PC-9 (cell line): ENCODE measurements around the gene PRR5. TPM values are rescaled to one million over a fixed set of nuclear protein-coding genes. Genes with fewer than 3 reads are reported as not detected.
A peak's percentile ranks its signal among the peaks of the same experiment; 100 is the strongest.

ENCODE experiments used
- BruUV-seq: library from RNA; stranded (reverse); fragments of 400-500 nt; replicated peaks from 2 replicates; lab custom pipeline; 2021; lab: Mats Ljungman, UMichigan
- CTCF ChIA-PET: fragments of 300-600 bp; sonication (Branson Sonifier 250); formaldehyde crosslinking; loops from one replicate; lab custom pipeline; 2022; ENCODE audit warnings: antibody characterized with exemption; lab: Charles Lee
- POLR2A ChIA-PET: fragments of 300-600 bp; sonication (Branson Sonifier 250); formaldehyde crosslinking; loops from one replicate; lab custom pipeline; 2022; ENCODE audit warnings: antibody characterized with exemption; ENCODE audit not compliant: unreplicated experiment; lab: Charles Lee
- DNase-seq, 2 experiments: peaks; one replicate each; pipeline versions ENCODE4 v3.0.0 to v3.0.0-alpha.2; 2015 to 2022; ENCODE audit warnings: mixed read lengths in 1 of 2
- H2AFZ ChIP-seq: fragments of 200-600 bp; sonication (generic); 2 replicates; pipeline ENCODE4 v1.8.1; 2017; ENCODE audit warnings: antibody characterized with exemption
- H3F3A ChIP-seq: fragments of 200-600 bp; sonication (generic); 2 replicates; pipeline ENCODE4 v1.8.1; 2017; ENCODE audit warnings: antibody characterized with exemption, mild to moderate bottlenecking, low read depth; ENCODE audit not compliant: insufficient read depth
- H3K27ac ChIP-seq: fragments of 200-600 bp; sonication (generic); 2 replicates; pipeline ENCODE4 v1.6.1; 2016; ENCODE audit warnings: mixed run types
- H3K27me3 ChIP-seq: fragments of 200-600 bp; sonication (generic); 2 replicates; pipeline ENCODE4 v1.6.1; 2016; ENCODE audit warnings: low read depth, mixed run types; ENCODE audit not compliant: insufficient read depth
- H3K36me3 ChIP-seq: fragments of 200-600 bp; sonication (generic); 2 replicates; pipeline ENCODE4 v1.6.1; 2016; ENCODE audit warnings: low read depth, mixed run types
- H3K4me1 ChIP-seq: fragments of 200-600 bp; sonication (generic); replicated peaks from 2 replicates; pipeline ENCODE4 v1.6.1; 2016; ENCODE audit warnings: mixed run types; ENCODE audit not compliant: insufficient read depth
- H3K4me2 ChIP-seq: fragments of 200-600 bp; sonication (generic); 2 replicates; pipeline ENCODE4 v1.6.1; 2017; ENCODE audit warnings: mixed run types
- H3K4me3 ChIP-seq: fragments of 200-600 bp; sonication (generic); 2 replicates; pipeline ENCODE4 v1.6.1; 2016; ENCODE audit warnings: mixed run types
- H3K79me2 ChIP-seq: fragments of 200-600 bp; sonication (generic); 2 replicates; pipeline ENCODE4 v1.6.1; 2017; ENCODE audit warnings: low read depth, mixed run types
- H3K9me2 ChIP-seq: fragments of 200-600 bp; sonication (generic); 2 replicates; pipeline ENCODE4 v1.8.1; 2017; ENCODE audit warnings: mild to moderate bottlenecking; ENCODE audit not compliant: insufficient read depth
- H3K9me3 ChIP-seq: fragments of 200-600 bp; sonication (generic); 2 replicates; pipeline ENCODE4 v1.8.1; 2016; ENCODE audit warnings: low read depth; ENCODE audit not compliant: insufficient read depth
- H4K20me1 ChIP-seq: fragments of 200-600 bp; sonication (generic); 2 replicates; pipeline ENCODE4 v1.8.1; 2017; ENCODE audit not compliant: insufficient read depth
- CTCF ChIP-seq: fragments of 200-600 bp; sonication (generic); conservative IDR thresholded peaks from 2 replicates; pipeline ENCODE4 v1.6.1; 2017; ENCODE audit warnings: mixed run types, antibody characterized with exemption, mild to moderate bottlenecking, moderate library complexity
- EZH2 ChIP-seq: fragments of 200-600 bp; sonication (generic); IDR thresholded peaks from 2 replicates; pipeline ENCODE4 v1.8.0; 2017; ENCODE audit warnings: antibody characterized with exemption, low read depth
- intact Hi-C: fragments of 100-400 bp; cut with micrococcal nuclease; formaldehyde crosslinking; loops from one replicate; pipeline ENCODE4 v1.10.0; 2022; ENCODE audit not compliant: unreplicated experiment
- total RNA-seq: library from RNA; stranded (reverse); gene quantifications from 2 replicates; pipeline ENCODE4 v1.2.3, GENCODE V29; 2021

Gene PRR5
- total RNA-seq, 1 experiment from 2014 or later = 22.1 TPM

GRCh38 chr22:44726439-44726838 is 24.4 kb downstream of the PRR5 start:
- DNase-seq = peak in 1 of 2 experiments; percentile 5
- Histone ChIP-seq H3K36me3 (no peaks in the 10 kb centered on the region), H3K79me2 (no peaks in the 10 kb centered on the region), H2AFZ (no peak overlapping the region), H3K9me2 (no peaks in the 10 kb centered on the region), H3K9me3 (no peaks in the 10 kb centered on the region), H3K4me3 (no peak overlapping the region), H3F3A (no peaks in the 10 kb centered on the region), H3K27ac (no peak overlapping the region), H3K4me1 (no peaks in the 10 kb centered on the region), H3K4me2 (no peak overlapping the region), H3K27me3 (no peaks in the 10 kb centered on the region), H4K20me1 (0 out of 2 replicates have a peak, but pooled peaks cover 4% of the 10 kb centered on the region)
- CTCF ChIA-PET = no interaction called here
- no TSS peak for BruUV-seq
- POLR2A ChIA-PET = no interaction called here
- intact Hi-C loops = no loop called here
- TF ChIP-seq EZH2 = no peak
- TF ChIP-seq CTCF = no peak

- H3K4me3 ChIP-seq = no peak overlapping the region
- no peaks in the 10 kb centered on the region for H3K9me3 ChIP-seq
- TF ChIP-seq EZH2 = no peak
- H3K9me2 ChIP-seq = no peaks in the 10 kb centered on the region
- no peak overlapping the region for H2AFZ ChIP-seq
- H4K20me1 ChIP-seq = 0 out of 2 replicates have a peak, but pooled peaks cover 4% of the 10 kb centered on the region
- DNase-seq = no peak
- H3F3A ChIP-seq = no peaks in the 10 kb centered on the region
- no peaks in the 10 kb centered on the region for H3K79me2 ChIP-seq
- no peak overlapping the region for H3K4me2 ChIP-seq
- H3K4me1 ChIP-seq = no peaks in the 10 kb centered on the region
- ChIA-PET CTCF (no interaction called here), POLR2A (no interaction called here)
- H3K27me3 ChIP-seq = no peaks in the 10 kb centered on the region
- no peaks in the 10 kb centered on the region for H3K36me3 ChIP-seq
- intact Hi-C loops = no loop called here
- no peak overlapping the region for H3K27ac ChIP-seq
- no TSS peak for BruUV-seq
Observed at GRCh38 chr22:44727148-44727547, 25.1 kb downstream of the PRR5 start.

GRCh38 chr22:44727709-44728108 is 25.7 kb downstream of the PRR5 start:
- intact Hi-C loops = no loop called here
- TF ChIP-seq EZH2 = no peak
- no peak for TF ChIP-seq CTCF
- H3K27ac ChIP-seq = no peak overlapping the region
- H2AFZ ChIP-seq = no peak overlapping the region
- 0 out of 2 replicates have a peak, but pooled peaks cover 4% of the 10 kb centered on the region for H4K20me1 ChIP-seq
- no peaks in the 10 kb centered on the region for H3K79me2 ChIP-seq
- H3K9me3 ChIP-seq = no peaks in the 10 kb centered on the region
- no peaks in the 10 kb centered on the region; the same call in 1 of the 2 replicates for H3F3A ChIP-seq
- peak in 1 of 2 experiments; percentile 27 for DNase-seq
- H3K4me2 ChIP-seq = no peak overlapping the region
- H3K4me1 ChIP-seq = no peaks in the 10 kb centered on the region
- no TSS peak for BruUV-seq
- H3K9me2 ChIP-seq = no peaks in the 10 kb centered on the region
- ChIA-PET CTCF (no interaction called here), POLR2A (no interaction called here)
- no peak overlapping the region for H3K4me3 ChIP-seq
- H3K27me3 ChIP-seq = no peaks in the 10 kb centered on the region
- H3K36me3 ChIP-seq = no peaks in the 10 kb centered on the region
